ENCODE results near the gene ST6GAL1.

The ST6GAL1 gene

DNA sequence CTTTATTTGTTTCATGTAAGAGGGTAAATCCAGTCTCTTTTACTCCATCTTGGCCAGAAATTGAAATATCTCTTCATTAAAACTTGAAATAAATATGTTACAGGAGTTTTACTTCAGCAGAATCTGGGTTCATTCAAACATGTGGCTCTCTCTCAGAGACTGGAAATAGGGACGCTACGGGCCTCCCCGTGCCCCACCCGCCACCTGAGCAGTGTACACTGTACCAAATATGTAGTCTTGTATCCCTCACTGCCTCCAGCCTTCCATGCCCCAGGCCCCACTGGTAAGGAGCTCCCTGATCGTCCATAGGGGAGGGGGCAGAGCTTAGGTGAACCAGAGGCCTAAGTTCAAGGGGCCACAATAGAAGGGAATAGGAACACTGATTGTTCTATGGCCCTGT, 172.9 kb downstream of the ST6GAL1 start:
- peaks cover 8% of the 10 kb centered on the region for H3K9me3 Mint-ChIP-seq (ENCODE audit: low read depth)
- no peak overlapping the region for H3K4me3 Mint-ChIP-seq
- peaks cover 16% of the 10 kb centered on the region for H3K4me1 Mint-ChIP-seq (ENCODE audit: low read depth)
- no peaks in the 10 kb centered on the region for H3K27me3 Mint-ChIP-seq
- no peaks in the 10 kb centered on the region for H3K36me3 Mint-ChIP-seq
- no peak overlapping the region for H3K27ac Mint-ChIP-seq

DNA sequence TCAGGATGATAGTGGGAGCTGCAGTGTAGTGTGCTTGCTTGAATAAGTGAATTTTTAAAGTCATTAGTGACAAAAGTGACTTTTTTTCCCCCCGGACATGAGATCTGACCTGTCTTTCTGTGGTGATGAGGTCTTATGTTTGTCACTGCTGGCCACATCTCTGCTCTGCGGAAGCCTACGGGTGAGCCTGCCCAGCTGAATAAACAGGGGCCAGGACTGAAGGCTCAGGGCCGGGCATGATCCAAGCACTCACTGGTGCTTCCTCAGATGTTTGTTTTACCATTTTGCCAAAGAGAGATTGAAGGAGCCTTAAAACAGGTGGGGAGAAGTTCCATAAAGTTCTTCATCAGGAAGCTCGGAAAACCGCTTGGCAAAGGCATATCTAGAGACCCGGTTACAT, 174.0 kb downstream of the ST6GAL1 start:
- Mint-ChIP-seq H3K27me3 (no peaks in the 10 kb centered on the region), H3K27ac (no peak overlapping the region), H3K9me3 (ENCODE audit: low read depth) (peaks cover 7% of the 10 kb centered on the region), H3K4me1 (ENCODE audit: low read depth) (peaks cover 16% of the 10 kb centered on the region), H3K4me3 (no peak overlapping the region), H3K36me3 (no peaks in the 10 kb centered on the region)

DNA sequence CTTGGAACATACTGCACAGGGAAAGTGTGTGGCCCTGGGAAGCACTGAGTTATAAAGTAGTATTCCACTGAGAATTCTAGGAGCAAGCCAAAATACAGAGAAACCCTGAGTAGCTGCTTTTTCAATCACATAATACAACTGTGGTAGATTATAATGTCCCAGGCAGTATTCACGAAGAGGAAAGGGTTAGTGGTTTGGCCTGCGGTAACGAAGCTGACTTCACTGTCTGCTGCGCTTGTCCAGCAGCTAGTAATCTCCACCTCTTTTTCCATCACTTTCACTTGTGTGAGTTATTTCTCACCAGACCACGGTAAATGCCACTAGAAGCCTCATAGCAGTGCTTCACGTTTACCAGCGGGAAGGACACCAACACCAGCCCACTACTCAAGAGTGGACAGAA, 174.6 kb downstream of the ST6GAL1 start:
- Mint-ChIP-seq H3K36me3 (no peaks in the 10 kb centered on the region), H3K27ac (no peak overlapping the region), H3K27me3 (no peaks in the 10 kb centered on the region), H3K4me1 (ENCODE audit: low read depth) (peaks cover 16% of the 10 kb centered on the region), H3K4me3 (no peak overlapping the region), H3K9me3 (ENCODE audit: low read depth) (peaks cover under 1% of the 10 kb centered on the region)

DNA sequence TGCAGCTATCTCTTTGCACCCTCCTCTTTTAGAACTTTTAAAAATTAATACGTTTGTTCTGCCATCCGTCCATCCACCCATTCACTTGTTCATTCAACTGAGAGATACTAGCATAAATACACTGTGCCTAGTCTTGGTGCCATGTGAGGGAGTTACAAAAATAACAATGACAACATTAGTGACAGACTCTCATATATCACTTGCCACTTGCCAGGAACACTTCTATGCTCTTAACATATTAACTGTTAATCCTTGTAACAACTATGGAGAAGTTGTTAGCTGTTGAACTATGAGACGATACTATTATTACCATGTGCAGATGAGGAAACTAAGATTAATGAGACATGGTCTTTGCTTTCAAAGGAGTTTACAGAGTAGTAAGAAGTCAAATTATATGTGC, 175.4 kb downstream of the ST6GAL1 start:
- H3K36me3 Mint-ChIP-seq = no peaks in the 10 kb centered on the region
- H3K27ac Mint-ChIP-seq = no peak overlapping the region
- no peaks in the 10 kb centered on the region for H3K27me3 Mint-ChIP-seq
- no peaks in the 10 kb centered on the region for H3K9me3 Mint-ChIP-seq (ENCODE audit: low read depth)
- peaks cover 15% of the 10 kb centered on the region for H3K4me1 Mint-ChIP-seq (ENCODE audit: low read depth)
- no peak overlapping the region for H3K4me3 Mint-ChIP-seq

DNA sequence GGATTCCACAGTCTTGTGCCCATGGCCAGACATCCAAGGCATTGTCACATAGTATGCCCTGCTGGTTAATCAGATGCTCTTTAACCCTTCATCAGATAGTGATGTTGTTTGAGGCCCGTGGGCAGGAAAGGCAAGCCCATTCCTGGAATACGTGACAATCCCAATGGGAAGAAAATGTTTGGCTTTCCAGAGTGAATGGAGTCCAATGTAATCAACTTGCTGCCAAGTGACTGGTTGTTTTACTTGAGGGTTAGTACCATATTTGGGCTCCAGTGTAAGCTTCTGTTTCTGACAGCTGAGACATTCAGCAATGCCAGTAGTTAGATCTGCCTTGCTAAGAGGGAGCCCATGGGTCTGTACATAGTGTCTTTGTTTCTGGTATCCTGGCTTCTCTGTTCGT, 177.7 kb downstream of the ST6GAL1 start:
- no peak overlapping the region for H3K4me3 Mint-ChIP-seq
- no peaks in the 10 kb centered on the region for H3K27me3 Mint-ChIP-seq
- peaks cover 2% of the 10 kb centered on the region for H3K4me1 Mint-ChIP-seq (ENCODE audit: low read depth)
- H3K27ac Mint-ChIP-seq = no peak overlapping the region
- no peaks in the 10 kb centered on the region for H3K36me3 Mint-ChIP-seq
- H3K9me3 Mint-ChIP-seq (ENCODE audit: low read depth) = no peaks in the 10 kb centered on the region

DNA sequence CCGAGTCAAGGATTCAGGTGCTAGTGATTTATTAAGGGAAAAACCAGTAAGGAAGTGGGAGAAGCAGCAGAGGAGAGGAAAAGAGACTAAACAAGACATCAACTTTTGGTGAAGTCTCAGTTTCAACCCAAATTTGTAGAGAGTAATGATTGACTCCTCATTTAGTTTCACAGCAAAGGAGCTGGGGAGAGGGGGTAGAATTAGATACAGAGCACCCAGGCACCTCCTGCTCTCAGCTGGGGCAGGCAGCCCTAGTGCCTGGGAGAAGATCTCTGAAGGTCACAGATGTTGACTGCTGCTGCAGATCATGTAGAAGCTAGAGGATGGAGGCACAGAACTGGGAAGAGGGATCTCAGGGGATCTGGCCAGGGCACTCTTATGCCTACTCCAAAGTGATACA, 179.8 kb downstream of the ST6GAL1 start:
- H3K27me3 Mint-ChIP-seq = no peaks in the 10 kb centered on the region
- H3K36me3 Mint-ChIP-seq = no peaks in the 10 kb centered on the region
- H3K4me1 Mint-ChIP-seq (ENCODE audit: low read depth) = peaks cover 6% of the 10 kb centered on the region
- no peak overlapping the region for H3K27ac Mint-ChIP-seq
- H3K9me3 Mint-ChIP-seq (ENCODE audit: low read depth) = no peaks in the 10 kb centered on the region
- H3K4me3 Mint-ChIP-seq = no peak overlapping the region

DNA sequence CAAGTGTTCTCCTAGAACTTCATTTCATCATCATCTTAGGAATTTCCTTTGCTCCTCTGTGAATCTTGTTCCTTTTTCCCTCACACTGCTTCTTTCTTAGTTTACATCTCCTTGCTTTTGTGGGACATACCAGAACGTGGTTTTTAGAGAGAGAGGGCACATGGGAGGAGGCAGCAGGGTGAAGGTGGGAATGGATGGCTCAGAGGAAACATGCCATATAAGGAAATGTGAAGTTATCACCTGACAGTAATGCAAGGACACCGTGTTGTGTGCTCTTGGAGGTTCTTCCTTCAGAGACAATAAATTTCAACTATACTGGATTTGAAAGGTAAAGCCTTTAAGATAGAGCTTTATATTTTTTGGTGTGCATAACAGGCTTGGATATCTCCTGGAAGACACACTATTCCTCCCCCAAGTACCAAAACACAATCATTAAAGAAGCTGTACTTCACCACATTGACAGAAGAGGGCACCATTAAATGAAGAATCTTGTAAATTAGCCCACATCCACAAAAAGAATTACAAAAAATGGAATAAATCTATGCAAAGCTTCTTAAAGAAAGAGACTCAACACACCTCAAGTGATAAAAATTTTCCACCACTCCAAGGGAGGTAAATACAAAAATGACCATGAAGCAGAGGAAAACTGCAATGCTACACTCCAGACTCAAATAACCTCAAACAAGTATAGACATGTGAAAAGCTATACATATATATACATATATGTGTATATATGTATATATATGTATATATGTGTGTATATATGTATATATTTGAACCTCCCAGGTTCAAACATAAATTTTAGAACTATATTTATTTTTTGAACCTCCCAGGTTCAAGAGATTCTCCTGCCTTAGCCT, 182.8 kb downstream of the ST6GAL1 start:
- H3K36me3 Mint-ChIP-seq = no peaks in the 10 kb centered on the region

DNA sequence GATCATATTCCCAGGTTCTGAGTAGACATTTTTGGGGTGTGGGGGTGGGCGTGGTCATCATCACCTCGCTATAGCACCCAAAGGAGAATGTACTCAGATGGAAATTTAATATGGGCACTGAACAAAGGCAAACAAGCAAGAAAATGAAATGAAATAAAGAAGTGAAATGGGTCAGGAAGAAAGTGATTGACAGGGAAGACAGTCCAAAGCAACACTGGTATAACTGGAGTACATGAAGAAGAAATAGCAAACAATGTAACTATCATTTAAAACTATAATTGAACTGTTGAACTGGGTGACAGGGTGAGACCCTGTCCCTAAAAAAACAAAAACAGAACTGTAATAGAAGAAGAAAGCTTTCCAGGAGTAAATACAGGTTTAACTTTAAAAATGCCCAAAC, 184.2 kb downstream of the ST6GAL1 start:
- no peaks in the 10 kb centered on the region for H3K9me3 Mint-ChIP-seq (ENCODE audit: low read depth)
- H3K27me3 Mint-ChIP-seq = no peaks in the 10 kb centered on the region
- H3K4me3 Mint-ChIP-seq = no peak overlapping the region
- peaks cover 6% of the 10 kb centered on the region for H3K4me1 Mint-ChIP-seq (ENCODE audit: low read depth)
- no peaks in the 10 kb centered on the region for H3K36me3 Mint-ChIP-seq
- H3K27ac Mint-ChIP-seq = no peak overlapping the region

More for the DNA sequence above, 182.8 kb downstream of the ST6GAL1 start:
- no peak overlapping the region for H3K4me3 Mint-ChIP-seq
- H3K27me3 Mint-ChIP-seq = no peaks in the 10 kb centered on the region
- no peaks in the 10 kb centered on the region for H3K9me3 Mint-ChIP-seq (ENCODE audit: low read depth)
- no peak overlapping the region for H3K27ac Mint-ChIP-seq
- peaks cover 6% of the 10 kb centered on the region for H3K4me1 Mint-ChIP-seq (ENCODE audit: low read depth)

DNA sequence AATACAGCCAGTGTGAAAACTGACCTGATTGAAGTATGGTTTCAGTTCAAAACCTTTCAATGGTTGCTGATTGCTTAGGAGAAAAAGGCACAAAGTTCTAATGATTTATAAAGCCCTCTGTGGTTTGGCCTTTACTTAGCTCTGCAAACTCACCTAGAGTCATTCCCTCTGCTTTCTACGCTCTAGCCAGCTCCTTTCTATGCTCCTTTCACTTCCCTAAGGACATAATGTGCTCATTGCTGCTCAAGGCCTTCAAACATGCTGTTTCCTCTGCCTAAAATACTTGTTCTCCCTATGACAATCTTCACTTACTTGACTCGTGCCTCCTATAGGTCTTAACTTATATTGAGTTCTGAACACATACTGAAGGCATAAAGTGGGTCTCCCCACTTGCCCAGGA, 190.0 kb downstream of the ST6GAL1 start:
- peaks cover under 1% of the 10 kb centered on the region for H3K4me1 Mint-ChIP-seq (ENCODE audit: low read depth)
- H3K27ac Mint-ChIP-seq = no peak overlapping the region
- H3K9me3 Mint-ChIP-seq (ENCODE audit: low read depth) = no peaks in the 10 kb centered on the region

DNA sequence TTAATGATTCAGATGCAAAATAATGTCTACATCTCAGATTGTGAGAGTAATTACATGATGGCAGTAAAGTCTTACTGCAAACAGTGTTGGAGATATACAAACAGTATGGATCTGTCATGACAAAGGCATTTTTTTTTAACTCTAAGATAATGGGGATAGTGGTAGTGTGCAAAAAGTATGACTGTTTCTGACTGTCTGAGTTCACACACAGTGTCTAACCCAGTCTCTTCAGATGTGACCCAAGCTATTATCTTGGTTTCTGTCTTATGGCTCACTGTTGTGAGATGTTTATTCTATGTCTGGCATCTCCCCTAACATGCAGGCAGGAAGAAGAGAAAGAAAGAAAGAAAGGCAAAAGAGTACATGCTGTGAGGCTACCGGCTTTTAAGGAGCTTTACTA, 191.9 kb downstream of the ST6GAL1 start:
- Mint-ChIP-seq H3K4me1 (ENCODE audit: low read depth) (peaks cover 2% of the 10 kb centered on the region), H3K36me3 (peaks cover 3% of the 10 kb centered on the region), H3K27ac (no peak overlapping the region), H3K9me3 (ENCODE audit: low read depth) (no peaks in the 10 kb centered on the region), H3K27me3 (no peaks in the 10 kb centered on the region), H3K4me3 (no peak overlapping the region)

More for the DNA sequence above, 190.0 kb downstream of the ST6GAL1 start:
- H3K36me3 Mint-ChIP-seq = no peaks in the 10 kb centered on the region
- H3K27me3 Mint-ChIP-seq = no peaks in the 10 kb centered on the region
- no peak overlapping the region for H3K4me3 Mint-ChIP-seq

DNA sequence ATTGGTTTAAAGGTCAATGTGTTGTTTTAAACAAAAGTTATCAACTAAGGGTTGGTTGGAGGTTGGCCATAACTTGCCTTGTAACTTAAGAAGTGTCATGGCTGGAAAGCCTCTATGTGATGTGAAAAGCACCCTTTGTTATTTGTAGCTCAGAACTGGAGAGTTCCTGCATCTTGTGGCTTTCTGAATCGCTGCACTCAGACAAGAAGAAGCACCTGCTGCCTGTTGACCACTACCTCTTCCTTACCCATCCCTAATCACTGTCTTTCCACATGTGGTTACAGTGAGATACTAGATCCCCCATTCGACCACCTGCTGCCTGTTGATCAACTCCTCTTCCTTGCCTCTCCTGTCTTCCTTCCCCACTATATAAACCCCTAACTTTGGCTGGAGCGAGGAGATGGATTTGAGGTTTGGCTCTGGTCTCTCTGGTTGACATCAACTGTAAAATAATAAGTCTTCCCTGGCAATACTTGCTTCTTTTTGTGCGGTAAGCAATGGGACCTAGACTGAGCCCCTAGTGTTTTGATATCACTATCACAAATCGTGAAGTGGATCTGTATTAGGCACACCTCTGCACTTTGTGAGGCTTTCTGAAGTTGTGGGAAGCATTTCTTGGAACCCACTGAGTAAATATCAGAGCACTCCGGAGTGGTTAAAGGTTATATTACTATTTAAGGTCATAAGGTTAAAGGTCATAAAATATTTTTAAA, 195.1 kb downstream of the ST6GAL1 start:
- Mint-ChIP-seq H3K27ac (no peak overlapping the region), H3K4me1 (ENCODE audit: low read depth) (peaks cover 18% of the 10 kb centered on the region), H3K4me3 (no peak overlapping the region), H3K27me3 (no peaks in the 10 kb centered on the region), H3K36me3 (peaks cover 8% of the 10 kb centered on the region), H3K9me3 (ENCODE audit: low read depth) (peaks cover 6% of the 10 kb centered on the region)
